Tibial nerve (tissue), 4 donors: ENCODE results near the gene ABLIM2. TPM values are rescaled to one million over a fixed set of nuclear protein-coding genes. Genes with fewer than 3 reads are reported as not detected.

ENCODE experiments used
- DNase-seq, 2 donors: peaks; one replicate each; pipeline ENCODE4 v3.0.0-alpha.2; 2019; ENCODE audit warnings: low spot score in 2 of 2
- H3K27ac ChIP-seq, 4 donors: fragments of 200-600 bp; sonication (generic) in 3 of 4; one replicate each; pipeline ENCODE4 v1.5.1; 2017 to 2019; ENCODE audit warnings: mild to moderate bottlenecking in 1 of 4
- H3K27me3 ChIP-seq, 2 donors: fragments of 200-600 bp; sonication (generic) in 1 of 2; one replicate each; pipeline versions ENCODE4 v1.5.1 to v1.6.0; 2017 to 2019
- H3K36me3 ChIP-seq, 3 donors: fragments of 200-600 bp; sonication (generic); one replicate each; pipeline ENCODE4 v1.5.1; 2018 to 2019
- H3K4me1 ChIP-seq, 4 donors: fragments of 200-600 bp; sonication (generic) in 3 of 4; one replicate each; pipeline ENCODE4 v1.5.1; 2017 to 2019
- H3K4me3 ChIP-seq, 4 donors: fragments of 200-600 bp; sonication (generic) in 3 of 4; one replicate each; pipeline ENCODE4 v1.5.1; 2017 to 2019; ENCODE audit warnings: mild to moderate bottlenecking in 1 of 4, moderate library complexity in 1 of 4
- H3K9me3 ChIP-seq, 4 donors: fragments of 200-600 bp; sonication (generic) in 3 of 4; one replicate each; pipeline ENCODE4 v1.5.1; 2017 to 2019
- CTCF ChIP-seq, 5 experiments: fragments of 200-600 bp in 3 of 5; fragments of 450-650 bp in 2 of 5; sonication (generic) in 3 of 5; IDR thresholded peaks; one replicate each; pipeline ENCODE4 v1.5.1; 2016 to 2019; ENCODE audit warnings: antibody characterized with exemption in 5 of 5, mild to moderate bottlenecking in 3 of 5, moderate library complexity in 2 of 5
- EP300 ChIP-seq, 2 donors: sonication (generic); formaldehyde crosslinking; IDR thresholded peaks; one replicate each; pipeline ENCODE4 v1.6.1; 2017; ENCODE audit warnings: antibody characterized with exemption in 2 of 2, mild to moderate bottlenecking in 1 of 2
- POLR2A ChIP-seq, 2 donors: fragments of 450-650 bp; IDR thresholded peaks; one replicate each; pipeline ENCODE4 v1.6.1; 2017; ENCODE audit warnings: antibody characterized with exemption in 2 of 2, mild to moderate bottlenecking in 2 of 2, moderate library complexity in 2 of 2
- WGBS, 2 donors: methylation state at CpG; one replicate each; pipeline ENCODE4 v1.1.5; 2018; 5-methylcytosine and 5-hydroxymethylcytosine counted together
- total RNA-seq, 4 donors: library from RNA; depleted of rRNA; stranded (reverse); fragments of >200 nt; gene quantifications; one replicate each; pipeline ENCODE4 v1.1.0, GENCODE V29; 2016

The ABLIM2 gene
- total RNA-seq, 4 donors from 2014 or later = 29.1 to 125 (median 41.7) TPM

GRCh38 chr4:8067274-8067936, 91.2 kb downstream of the ABLIM2 start:
- peaks cover 0 to 18% of the 10 kb centered on the region in 2 donors for H3K27me3 ChIP-seq
- peaks cover 0 to 26% (median 0%) of the 10 kb centered on the region in 4 donors for H3K4me1 ChIP-seq
- peaks cover 0 to 20% (median 0%) of the 10 kb centered on the region in 4 donors for H3K9me3 ChIP-seq
- DNase-seq = no peak
- peaks cover 0 to 12% (median 0%) of the 10 kb centered on the region in 3 donors for H3K36me3 ChIP-seq
- no peak for TF ChIP-seq EP300 (IDR thresholded peaks at IDR 0.05)
- TF ChIP-seq CTCF (IDR thresholded peaks at IDR 0.05) = no peak
- no peak for TF ChIP-seq POLR2A (IDR thresholded peaks at IDR 0.05)
- WGBS, 2 donors = 84 to 89% methylated on average over 18 to 19 of the region's 20 CpGs
- no peak overlapping the region for H3K27ac ChIP-seq
- H3K4me3 ChIP-seq = no peak overlapping the region

GRCh38 chr4:8066336-8066931, 92.2 kb downstream of the ABLIM2 start:
- WGBS, 2 donors = 88 to 89% methylated on average over 13 of the region's 13 CpGs
- H3K9me3 ChIP-seq = peaks cover 0 to 20% (median 0%) of the 10 kb centered on the region in 4 donors
- H3K27ac ChIP-seq = no peak overlapping the region
- peaks cover 0 to 26% (median 0%) of the 10 kb centered on the region in 4 donors for H3K4me1 ChIP-seq
- H3K27me3 ChIP-seq = peaks cover 0 to 10% of the 10 kb centered on the region in 2 donors
- no peak for DNase-seq
- peaks cover 0 to 4% (median 0%) of the 10 kb centered on the region in 3 donors for H3K36me3 ChIP-seq
- no peak for TF ChIP-seq CTCF (IDR thresholded peaks at IDR 0.05)
- TF ChIP-seq EP300 (IDR thresholded peaks at IDR 0.05) = no peak
- no peak for TF ChIP-seq POLR2A (IDR thresholded peaks at IDR 0.05)
- H3K4me3 ChIP-seq = no peak overlapping the region

GRCh38 chr4:8063974-8064563, 94.5 kb downstream of the ABLIM2 start:
- Histone ChIP-seq H3K4me3 (no peak overlapping the region), H3K36me3 (peaks cover 0 to 24% (median 0%) of the 10 kb centered on the region in 3 donors), H3K9me3 (peaks cover 0 to 20% (median 0%) of the 10 kb centered on the region in 4 donors), H3K27me3 (no peaks in the 10 kb centered on the region), H3K4me1 (peaks cover 0 to 11% (median 0%) of the 10 kb centered on the region in 4 donors), H3K27ac (no peak overlapping the region)
- no peak for DNase-seq
- WGBS, 2 donors = 92% methylated on average over 9 of the region's 9 CpGs
- no peak for TF ChIP-seq CTCF (IDR thresholded peaks at IDR 0.05)
- no peak for TF ChIP-seq POLR2A (IDR thresholded peaks at IDR 0.05)
- TF ChIP-seq EP300 (IDR thresholded peaks at IDR 0.05) = no peak

- 81 to 84% methylated on average over 8 of the region's 8 CpGs for WGBS, 2 donors
Observed at GRCh38 chr4:8061573-8061972, 97.0 kb downstream of the ABLIM2 start.

More at GRCh38 chr4:8061573-8061972, 97.0 kb downstream of the ABLIM2 start:
- H3K4me3 ChIP-seq = no peak overlapping the region
- no peaks in the 10 kb centered on the region for H3K27me3 ChIP-seq
- peaks cover 0 to 20% (median 0%) of the 10 kb centered on the region in 4 donors for H3K9me3 ChIP-seq
- H3K36me3 ChIP-seq = peaks cover 0 to 34% (median 0%) of the 10 kb centered on the region in 3 donors
- no peak for DNase-seq
- TF ChIP-seq CTCF (IDR thresholded peaks at IDR 0.05) (no peak), EP300 (IDR thresholded peaks at IDR 0.05) (no peak), POLR2A (IDR thresholded peaks at IDR 0.05) (no peak)
- H3K4me1 ChIP-seq = no peaks in the 10 kb centered on the region
- no peak overlapping the region for H3K27ac ChIP-seq
